HepG2 (cell line): ENCODE measurements around the gene DCT.

Source experiments
- CHD2 ChIP-seq: IDR thresholded peaks from 2 replicates; pipeline ENCODE4 v1.6.1; 2011; ENCODE audit warnings: low read depth, low read length, improper control_type of control experiment
- CSRNP1 ChIP-seq: sonication (generic); formaldehyde crosslinking; IDR thresholded peaks from 2 replicates; pipeline ENCODE4 v1.8.1; 2023; ENCODE audit warnings: mild to moderate bottlenecking, missing genetic modification reagents
- IKZF1 ChIP-seq: fragments of 450-650 bp; IDR thresholded peaks from 2 replicates; pipeline ENCODE4 v1.7.1; 2016
- JUN ChIP-seq: sonication (generic); formaldehyde crosslinking; IDR thresholded peaks from 2 replicates; pipeline ENCODE4 v1.4.0; 2020; ENCODE audit warnings: mild to moderate bottlenecking, missing genetic modification reagents
- JUND ChIP-seq: sonication (generic); formaldehyde crosslinking; IDR thresholded peaks from 2 replicates; pipeline ENCODE4 v1.8.0; 2022; ENCODE audit warnings: mild to moderate bottlenecking, missing genetic modification reagents
- MXI1 ChIP-seq: IDR thresholded peaks from 3 replicates; pipeline ENCODE4 v1.6.1; 2012; ENCODE audit warnings: low read depth, low read length, inconsistent platforms, borderline replicate concordance
- POLR2A ChIP-seq, 2 experiments: IDR thresholded peaks; 2 replicates each; pipeline ENCODE4 v1.6.1; 2011; ENCODE audit warnings: low read depth in 2 of 2, low read length in 2 of 2, mild to moderate bottlenecking in 1 of 2, moderate library complexity in 1 of 2; ENCODE audit not compliant: insufficient read depth in 1 of 2
- SNAPC5 ChIP-seq: sonication (generic); formaldehyde crosslinking; IDR thresholded peaks from 2 replicates; pipeline ENCODE4 v1.8.1; 2023; ENCODE audit warnings: mild to moderate bottlenecking, missing genetic modification reagents, borderline replicate concordance
- SUZ12 ChIP-seq: fragments of 150-350 bp; IDR thresholded peaks from 2 replicates; pipeline ENCODE4 v1.6.1; 2014; ENCODE audit warnings: low read depth, low read length
- ZNF430 ChIP-seq: sonication (generic); formaldehyde crosslinking; IDR thresholded peaks from 2 replicates; pipeline ENCODE4 v1.9.0; 2021; ENCODE audit warnings: mild to moderate bottlenecking, missing genetic modification reagents
- ZNF501 ChIP-seq: sonication (generic); formaldehyde crosslinking; IDR thresholded peaks from 2 replicates; pipeline ENCODE4 v1.5.1; 2020; ENCODE audit warnings: mild to moderate bottlenecking, moderate library complexity, missing genetic modification reagents
- ZNF713 ChIP-seq: sonication (generic); formaldehyde crosslinking; IDR thresholded peaks from 2 replicates; pipeline ENCODE4 v1.4.0; 2020; ENCODE audit warnings: mild to moderate bottlenecking, missing genetic modification reagents
- TF ChIP-seq, protein P1 (sequence below): sonication (generic); formaldehyde crosslinking; IDR thresholded peaks from 2 replicates; pipeline ENCODE4 v1.5.0; 2020; ENCODE audit warnings: mild to moderate bottlenecking, missing genetic modification reagents, moderate library complexity

DNA sequence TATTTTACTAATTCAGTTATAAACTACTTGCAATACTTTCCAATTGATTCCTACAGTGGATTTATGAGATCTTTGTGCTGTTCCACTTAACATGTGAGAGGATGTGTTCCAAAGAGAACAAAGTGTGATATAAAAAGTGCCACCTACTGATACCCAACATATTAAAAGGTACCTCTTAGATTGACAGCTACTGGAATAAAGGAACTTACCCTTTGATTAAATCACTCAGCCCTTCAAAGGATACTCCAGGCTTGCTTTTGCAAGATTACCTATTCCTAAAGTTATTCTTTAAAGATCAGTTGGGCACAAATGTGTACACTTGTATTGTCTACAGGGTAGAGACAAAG is 65.9 kb downstream of the DCT start:
- TF ChIP-seq, protein P1, sequence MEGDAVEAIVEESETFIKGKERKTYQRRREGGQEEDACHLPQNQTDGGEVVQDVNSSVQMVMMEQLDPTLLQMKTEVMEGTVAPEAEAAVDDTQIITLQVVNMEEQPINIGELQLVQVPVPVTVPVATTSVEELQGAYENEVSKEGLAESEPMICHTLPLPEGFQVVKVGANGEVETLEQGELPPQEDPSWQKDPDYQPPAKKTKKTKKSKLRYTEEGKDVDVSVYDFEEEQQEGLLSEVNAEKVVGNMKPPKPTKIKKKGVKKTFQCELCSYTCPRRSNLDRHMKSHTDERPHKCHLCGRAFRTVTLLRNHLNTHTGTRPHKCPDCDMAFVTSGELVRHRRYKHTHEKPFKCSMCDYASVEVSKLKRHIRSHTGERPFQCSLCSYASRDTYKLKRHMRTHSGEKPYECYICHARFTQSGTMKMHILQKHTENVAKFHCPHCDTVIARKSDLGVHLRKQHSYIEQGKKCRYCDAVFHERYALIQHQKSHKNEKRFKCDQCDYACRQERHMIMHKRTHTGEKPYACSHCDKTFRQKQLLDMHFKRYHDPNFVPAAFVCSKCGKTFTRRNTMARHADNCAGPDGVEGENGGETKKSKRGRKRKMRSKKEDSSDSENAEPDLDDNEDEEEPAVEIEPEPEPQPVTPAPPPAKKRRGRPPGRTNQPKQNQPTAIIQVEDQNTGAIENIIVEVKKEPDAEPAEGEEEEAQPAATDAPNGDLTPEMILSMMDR (CRISPR knock-in tag), result no peak
- TF ChIP-seq ZNF430 (CRISPR knock-in tag) (no peak), JUND (CRISPR knock-in tag) (no peak), CHD2 (no peak), ZNF501 (no peak), POLR2A (IDR thresholded peaks at IDR 0.05; ENCODE audit: insufficient read depth in 1 of 2, low read depth in 2 of 2, low read length in 2 of 2) (no peak), CSRNP1 (CRISPR knock-in tag) (no peak), SUZ12 (no peak), IKZF1 (no peak), SNAPC5 (CRISPR knock-in tag) (no peak), ZNF713 (CRISPR knock-in tag) (no peak), JUN (CRISPR knock-in tag) (no peak), MXI1 (no peak)
